Neural cell (in vitro differentiated cells): ENCODE results near the gene OR13J1. TPM values are rescaled to one million over a fixed set of nuclear protein-coding genes. Genes with fewer than 3 reads are reported as not detected.

Experiments used
- H2AFZ ChIP-seq: fragments of 200-600, 300-800 bp; sonication (generic), shearing (Covaris generic); 2 replicates; pipeline ENCODE4 v1.6.0; 2014; ENCODE audit warnings: low read depth, mild to moderate bottlenecking, antibody characterized with exemption, low read length, moderate library complexity
- H3F3A ChIP-seq: fragments of 200-600 bp; shearing (Covaris generic); 2 replicates; pipeline ENCODE4 v1.6.1; 2016; ENCODE audit warnings: mild to moderate bottlenecking, moderate library complexity, mixed read lengths, antibody characterized with exemption, low read length; ENCODE audit not compliant: insufficient read depth, poor library complexity, severe bottlenecking
- H3K27ac ChIP-seq: fragments of 200-600, 300-800 bp; sonication (generic), shearing (Covaris generic); 2 replicates; pipeline ENCODE4 v1.5.1; 2014; ENCODE audit warnings: mild to moderate bottlenecking, low read length, moderate library complexity
- H3K27me3 ChIP-seq: fragments of 300-800, 200-600 bp; sonication (generic), shearing (Covaris generic); 2 replicates; pipeline ENCODE4 v1.6.0; 2014; ENCODE audit warnings: mild to moderate bottlenecking, low read depth, low read length, moderate library complexity; ENCODE audit not compliant: insufficient read depth
- H3K36me3 ChIP-seq: fragments of 300-800, 200-600 bp; sonication (generic), shearing (Covaris generic); 2 replicates; pipeline ENCODE4 v1.5.1; 2014; ENCODE audit warnings: mild to moderate bottlenecking, antibody characterized with exemption, low read length, moderate library complexity; ENCODE audit not compliant: insufficient read depth
- H3K4me2 ChIP-seq: fragments of 300-800, 200-600 bp; sonication (generic), shearing (Covaris generic); 2 replicates; pipeline ENCODE4 v1.6.0; 2014; ENCODE audit warnings: mild to moderate bottlenecking, low read length
- H3K4me3 ChIP-seq: fragments of 300-800, 200-600 bp; sonication (generic), shearing (Covaris generic); 2 replicates; pipeline ENCODE4 v1.5.1; 2014; ENCODE audit warnings: mild to moderate bottlenecking, low read length, moderate library complexity
- H3K79me2 ChIP-seq: fragments of 200-600 bp; shearing (Covaris generic); replicated peaks from 2 replicates; pipeline ENCODE4 v1.6.0; 2014; ENCODE audit warnings: mild to moderate bottlenecking, low read length, moderate library complexity; ENCODE audit not compliant: insufficient read depth
- H3K9ac ChIP-seq: fragments of 300-800, 200-600 bp; sonication (generic), shearing (Covaris generic); 2 replicates; pipeline ENCODE4 v1.6.1; 2016; ENCODE audit warnings: mild to moderate bottlenecking, low read length, mixed read lengths
- H3K9me2 ChIP-seq: fragments of 200-600 bp; shearing (Covaris generic); 2 replicates; pipeline ENCODE4 v1.6.1; 2016; ENCODE audit warnings: mild to moderate bottlenecking, low read length, mixed read lengths; ENCODE audit not compliant: insufficient read depth
- H3K9me3 ChIP-seq: fragments of 200-600, 300-800 bp; sonication (generic), shearing (Covaris generic); 2 replicates; pipeline ENCODE4 v1.6.1; 2016; ENCODE audit warnings: mild to moderate bottlenecking, mixed run types, low read length, moderate library complexity, mixed read lengths
- H4K20me1 ChIP-seq: fragments of 200-600 bp; shearing (Covaris generic); 2 replicates; pipeline ENCODE4 v1.6.1; 2016; ENCODE audit warnings: mild to moderate bottlenecking, mixed run types; ENCODE audit not compliant: insufficient read depth
- CTCF ChIP-seq: fragments of 450-650 bp; IDR thresholded peaks from 2 replicates; pipeline ENCODE4 v1.5.1; 2014; ENCODE audit warnings: antibody characterized with exemption, mild to moderate bottlenecking, moderate library complexity; ENCODE audit not compliant: poor library complexity, severe bottlenecking
- EP300 ChIP-seq: fragments of 450-650 bp; conservative IDR thresholded peaks from 2 replicates; pipeline ENCODE4 v1.6.1; 2014; ENCODE audit warnings: antibody characterized with exemption, mild to moderate bottlenecking, moderate library complexity; ENCODE audit not compliant: poor library complexity, severe bottlenecking
- EZH2 ChIP-seq: fragments of 200-600, 300-800 bp; shearing (Covaris generic), sonication (generic); IDR thresholded peaks from 2 replicates; pipeline ENCODE4 v1.6.1; 2014; ENCODE audit warnings: antibody characterized with exemption, low read length, borderline replicate concordance, mild to moderate bottlenecking; ENCODE audit not compliant: insufficient read depth, poor library complexity, severe bottlenecking
- MXI1 ChIP-seq: fragments of 450-650 bp; conservative IDR thresholded peaks from 2 replicates; pipeline ENCODE4 v1.6.1; 2014; ENCODE audit warnings: antibody characterized with exemption, mild to moderate bottlenecking; ENCODE audit not compliant: poor library complexity, severe bottlenecking
- POLR2AphosphoS5 ChIP-seq: IDR thresholded peaks from 2 replicates; pipeline ENCODE4 v1.6.1; 2012
- RAD21 ChIP-seq: fragments of 450-650 bp; conservative IDR thresholded peaks from 2 replicates; pipeline ENCODE4 v1.6.1; 2014; ENCODE audit warnings: antibody characterized with exemption, mild to moderate bottlenecking, moderate library complexity
- REST ChIP-seq: IDR thresholded peaks from 2 replicates; pipeline ENCODE4 v1.6.1; 2012; ENCODE audit warnings: borderline replicate concordance
- SMC3 ChIP-seq: fragments of 450-650 bp; conservative IDR thresholded peaks from 2 replicates; pipeline ENCODE4 v1.6.1; 2014; ENCODE audit warnings: antibody characterized with exemption, mild to moderate bottlenecking, moderate library complexity; ENCODE audit not compliant: poor library complexity
- TAF1 ChIP-seq: IDR thresholded peaks from 2 replicates; pipeline ENCODE4 v1.6.1; 2012; ENCODE audit warnings: low read depth
- polyA plus RNA-seq: library from polyadenylated mRNA; depleted of rRNA; stranded (reverse); fragments of >200 nt; gene quantifications from 2 replicates; pipeline ENCODE4 v1.2.3, GENCODE V29; 2014

Gene OR13J1
- polyA plus RNA-seq, 1 donor from 2014 or later = not detected

- Histone ChIP-seq H3K27ac (no peak overlapping the region), H3K4me2 (no peak overlapping the region)
Observed at GRCh38 chr9:35918780-35919179, 48.6 kb upstream of the OR13J1 start.

GRCh38 chr9:35917261-35917660 lies 47.1 kb upstream of the OR13J1 start:
- H3K9me2 ChIP-seq = no peaks in the 10 kb centered on the region
- no peak overlapping the region for H2AFZ ChIP-seq
- no peaks in the 10 kb centered on the region for H3K79me2 ChIP-seq
- no peak overlapping the region for H3K4me3 ChIP-seq
- no peaks in the 10 kb centered on the region for H4K20me1 ChIP-seq
- no peaks in the 10 kb centered on the region for H3F3A ChIP-seq
- H3K9me3 ChIP-seq = no peaks in the 10 kb centered on the region
- no peaks in the 10 kb centered on the region for H3K36me3 ChIP-seq
- no peak overlapping the region for H3K27ac ChIP-seq
- no peaks in the 10 kb centered on the region for H3K27me3 ChIP-seq
- no peak overlapping the region for H3K9ac ChIP-seq
- no peak overlapping the region for H3K4me2 ChIP-seq
- TF ChIP-seq REST = no peak
- TF ChIP-seq MXI1 = no peak
- TF ChIP-seq CTCF = no peak
- no peak for TF ChIP-seq RAD21
- TF ChIP-seq TAF1 = no peak
- TF ChIP-seq POLR2AphosphoS5 = no peak
- TF ChIP-seq EZH2 = no peak

More at GRCh38 chr9:35918780-35919179, 48.6 kb upstream of the OR13J1 start:
- no peaks in the 10 kb centered on the region for H3K36me3 ChIP-seq
- H2AFZ ChIP-seq = no peak overlapping the region
- H3K9me2 ChIP-seq = no peaks in the 10 kb centered on the region
- H3K27me3 ChIP-seq = no peaks in the 10 kb centered on the region
- H3K79me2 ChIP-seq = no peaks in the 10 kb centered on the region
- no peaks in the 10 kb centered on the region for H4K20me1 ChIP-seq
- no peaks in the 10 kb centered on the region for H3F3A ChIP-seq
- no peak for TF ChIP-seq SMC3
- TF ChIP-seq REST = no peak
- no peak for TF ChIP-seq TAF1
- no peak for TF ChIP-seq CTCF
- no peak for TF ChIP-seq EP300
- no peak for TF ChIP-seq RAD21
- no peak for TF ChIP-seq MXI1
- no peak for TF ChIP-seq EZH2
- TF ChIP-seq POLR2AphosphoS5 = no peak
- H3K9ac ChIP-seq = no peak overlapping the region
- no peaks in the 10 kb centered on the region for H3K9me3 ChIP-seq
- no peak overlapping the region for H3K4me3 ChIP-seq
